Activated naive CD8-positive, alpha-beta T cell treated with anti-CD3 and anti-CD28 coated beads, Interleukin-2, amount 50 U/mL, for 16 hours (primary cell): ENCODE data around the gene CDK6.

Source experiments
- DNase-seq: peaks from one replicate; pipeline ENCODE4 v3.0.0-alpha.2; 2020; ENCODE audit warnings: low read depth, low spot score

Gene CDK6

DNA sequence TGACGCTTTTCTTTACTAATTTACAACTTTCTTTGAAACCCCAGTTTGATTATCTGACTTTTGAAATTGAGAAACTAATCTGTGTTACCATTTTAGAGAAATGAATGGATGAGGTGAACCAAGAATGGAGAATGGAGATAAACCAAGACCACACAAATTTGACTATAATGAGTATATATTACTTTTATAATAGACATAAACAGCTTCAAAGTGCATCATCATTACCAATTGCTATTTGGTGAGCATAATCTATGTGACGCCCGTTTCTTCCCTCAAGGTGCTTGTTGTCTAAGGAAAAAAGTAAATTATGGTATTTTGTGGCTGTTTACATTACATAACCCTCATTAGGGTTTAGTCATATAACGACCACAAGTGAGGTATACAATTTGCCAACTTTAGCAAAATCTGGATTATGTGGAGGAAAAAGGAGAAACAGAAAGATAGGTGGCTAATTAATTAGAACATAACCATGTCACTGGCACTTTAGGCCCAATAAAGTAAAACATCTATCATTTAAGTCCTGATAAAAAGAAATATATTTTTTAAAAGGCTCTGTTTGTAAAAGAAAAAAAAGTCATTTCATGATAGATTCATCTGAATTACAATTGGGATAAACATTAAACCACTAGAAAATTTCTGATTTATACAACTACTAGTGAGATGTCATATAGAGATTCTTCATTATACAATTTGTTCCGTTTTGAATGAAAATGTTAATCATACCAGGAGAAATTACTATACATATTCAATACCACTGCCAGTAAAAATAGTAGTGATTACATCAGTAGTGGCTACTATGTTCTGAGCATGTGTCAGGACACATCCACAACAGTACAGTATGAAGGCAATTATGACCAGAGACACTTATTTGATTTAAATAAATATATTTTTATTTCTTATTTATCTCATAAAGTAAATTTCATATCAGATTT, 128.0 kb downstream of the CDK6 start:
- no peak for DNase-seq

DNA sequence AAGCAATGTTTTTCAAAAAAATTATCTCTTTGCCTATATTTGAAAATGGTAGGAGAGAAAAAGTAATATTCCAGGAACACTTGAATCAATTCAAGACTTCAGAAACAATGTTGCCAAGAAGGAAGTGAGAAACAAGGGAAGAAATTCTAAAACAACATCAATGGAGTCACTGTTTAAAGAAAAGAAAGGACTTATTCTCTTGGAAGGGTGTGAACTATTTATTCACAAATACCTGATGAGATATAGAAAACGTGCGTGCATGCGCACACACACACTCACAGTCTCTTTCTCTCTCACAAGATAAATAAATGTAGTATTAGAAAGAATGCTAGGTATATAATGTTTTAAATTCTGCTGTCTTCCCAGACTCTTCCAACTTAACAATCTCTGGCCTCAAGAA, 128.9 kb downstream of the CDK6 start:
- no peak for DNase-seq

GRCh38 chr7:92706563-92706962, 129.8 kb downstream of the CDK6 start:
- DNase-seq: no peak

GRCh38 chr7:92705831-92706230, 130.5 kb downstream of the CDK6 start:
- no peak for DNase-seq

- no peak for DNase-seq
Observed at GRCh38 chr7:92704858-92705257, 131.5 kb downstream of the CDK6 start.

DNA sequence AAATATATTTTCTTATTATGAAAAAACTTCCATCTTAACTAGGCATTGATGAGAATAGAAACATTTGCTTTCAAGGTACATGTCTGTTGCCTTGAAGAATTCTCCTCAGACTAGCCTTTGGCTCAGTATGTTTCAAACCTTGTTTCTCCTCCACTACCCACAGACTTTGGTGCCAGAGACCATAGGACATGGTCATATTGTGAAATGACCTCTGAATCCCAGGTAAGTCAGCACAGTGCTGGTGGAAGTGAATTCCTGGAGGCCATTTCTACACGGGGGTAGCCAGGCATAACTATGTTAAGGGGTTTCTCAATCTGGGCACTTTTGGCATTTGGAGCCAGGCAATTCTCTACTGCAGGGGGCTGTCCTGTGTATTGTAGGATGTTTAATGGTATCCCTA, 133.8 kb downstream of the CDK6 start:
- DNase-seq: no peak

GRCh38 chr7:92699966-92700514, 136.3 kb downstream of the CDK6 start:
- DNase-seq: no peak

GRCh38 chr7:92699560-92699959, 136.8 kb downstream of the CDK6 start:
- DNase-seq: no peak

- no peak for DNase-seq
Observed at GRCh38 chr7:92698237-92698841, 138.0 kb downstream of the CDK6 start.

DNA sequence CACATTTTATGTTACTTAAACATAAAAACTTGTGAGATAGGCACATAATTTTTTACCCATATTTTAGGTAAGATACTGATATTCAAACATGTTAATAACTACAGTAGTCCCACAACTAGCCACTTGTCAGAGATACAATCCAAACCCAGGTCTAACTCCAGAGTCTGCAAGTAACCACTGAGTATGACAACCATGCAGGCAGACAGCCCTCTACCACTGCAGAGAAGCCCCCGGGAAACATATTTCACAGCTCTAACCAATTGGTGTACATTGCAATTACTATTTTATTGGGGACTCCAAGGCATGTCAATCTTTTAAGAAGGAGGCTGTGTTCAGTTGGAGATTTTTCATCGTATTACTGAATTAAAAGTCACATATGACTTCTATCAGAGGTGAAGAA, 139.0 kb downstream of the CDK6 start:
- no peak for DNase-seq

DNA sequence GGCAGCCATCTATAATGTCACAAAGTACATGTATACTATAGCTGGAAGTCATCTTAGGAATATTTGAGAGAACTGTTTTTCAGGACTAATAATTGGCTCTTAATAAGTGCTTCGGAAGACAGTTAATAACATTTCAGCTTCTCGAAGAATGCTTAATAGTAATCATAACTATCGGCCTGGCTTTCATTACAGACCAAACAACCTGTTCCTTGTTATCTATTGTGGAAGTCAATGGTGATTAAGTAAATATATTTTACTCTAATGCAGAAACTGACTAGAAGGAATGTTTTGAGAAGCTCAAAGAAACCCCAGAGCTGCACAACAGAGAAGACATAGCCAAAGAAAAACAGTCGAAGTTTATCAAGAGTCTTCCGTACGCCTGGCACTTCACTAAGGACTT, 139.4 kb downstream of the CDK6 start:
- DNase-seq: no peak

- no peak for DNase-seq
Observed at GRCh38 chr7:92696584-92696983, 139.8 kb downstream of the CDK6 start.

- DNase-seq: no peak
Observed at GRCh38 chr7:92695308-92696261, 140.8 kb downstream of the CDK6 start.

DNA sequence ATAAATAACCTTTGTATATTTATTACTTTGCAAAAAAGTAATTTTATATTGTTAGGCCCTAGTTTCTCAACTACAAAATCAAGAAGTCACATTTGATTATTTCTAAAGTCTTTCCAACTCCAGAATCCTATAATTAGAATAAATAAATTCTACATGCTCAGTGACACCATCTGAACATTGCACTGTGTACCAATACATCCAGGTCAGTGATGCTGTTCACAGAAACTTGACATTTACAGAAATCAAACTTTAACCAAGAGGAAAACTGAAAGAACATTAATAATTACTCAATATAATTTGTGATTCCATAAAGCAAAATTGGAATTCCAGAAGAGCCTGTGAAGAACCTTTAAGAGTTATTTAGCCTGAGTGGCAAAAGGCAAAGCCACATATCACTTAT, 142.2 kb downstream of the CDK6 start:
- no peak for DNase-seq

DNA sequence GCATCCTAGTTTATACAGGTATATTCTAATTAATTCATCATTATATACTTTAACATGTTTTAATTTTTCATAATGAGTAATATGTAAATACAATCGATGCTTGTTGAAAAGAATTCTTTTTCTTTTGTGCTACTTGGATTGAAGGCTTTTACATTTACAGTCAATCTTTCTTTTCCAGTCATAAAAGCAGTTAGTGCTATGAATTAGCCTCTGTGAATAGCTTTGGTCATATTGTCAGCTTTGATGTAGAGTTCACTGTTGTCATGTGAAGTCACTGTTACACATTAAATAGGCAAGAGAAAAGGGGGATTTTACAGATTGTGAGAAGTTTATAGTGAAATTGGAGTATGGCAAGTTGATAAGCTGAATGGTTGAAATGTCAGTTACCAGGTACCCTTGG, 142.9 kb downstream of the CDK6 start:
- DNase-seq: no peak

DNA sequence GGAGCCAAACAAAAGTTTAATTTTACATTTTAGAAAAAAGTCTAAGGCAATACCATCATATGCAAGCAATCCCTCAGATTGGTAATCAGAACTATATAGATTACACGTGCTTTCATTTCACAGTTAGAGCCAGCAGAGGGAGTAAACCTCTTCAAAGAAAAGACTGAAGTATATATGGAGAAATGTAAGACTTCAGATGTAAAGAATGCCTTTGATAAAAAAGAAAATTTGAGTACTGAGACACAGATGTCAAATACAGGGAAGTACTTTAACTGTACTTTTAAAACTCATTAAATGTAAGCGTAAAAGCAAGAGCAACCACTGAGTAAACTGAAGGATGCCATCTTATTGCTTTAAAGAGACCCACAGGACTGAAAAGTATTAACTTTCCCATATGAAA, 144.8 kb downstream of the CDK6 start:
- DNase-seq: no peak

DNA sequence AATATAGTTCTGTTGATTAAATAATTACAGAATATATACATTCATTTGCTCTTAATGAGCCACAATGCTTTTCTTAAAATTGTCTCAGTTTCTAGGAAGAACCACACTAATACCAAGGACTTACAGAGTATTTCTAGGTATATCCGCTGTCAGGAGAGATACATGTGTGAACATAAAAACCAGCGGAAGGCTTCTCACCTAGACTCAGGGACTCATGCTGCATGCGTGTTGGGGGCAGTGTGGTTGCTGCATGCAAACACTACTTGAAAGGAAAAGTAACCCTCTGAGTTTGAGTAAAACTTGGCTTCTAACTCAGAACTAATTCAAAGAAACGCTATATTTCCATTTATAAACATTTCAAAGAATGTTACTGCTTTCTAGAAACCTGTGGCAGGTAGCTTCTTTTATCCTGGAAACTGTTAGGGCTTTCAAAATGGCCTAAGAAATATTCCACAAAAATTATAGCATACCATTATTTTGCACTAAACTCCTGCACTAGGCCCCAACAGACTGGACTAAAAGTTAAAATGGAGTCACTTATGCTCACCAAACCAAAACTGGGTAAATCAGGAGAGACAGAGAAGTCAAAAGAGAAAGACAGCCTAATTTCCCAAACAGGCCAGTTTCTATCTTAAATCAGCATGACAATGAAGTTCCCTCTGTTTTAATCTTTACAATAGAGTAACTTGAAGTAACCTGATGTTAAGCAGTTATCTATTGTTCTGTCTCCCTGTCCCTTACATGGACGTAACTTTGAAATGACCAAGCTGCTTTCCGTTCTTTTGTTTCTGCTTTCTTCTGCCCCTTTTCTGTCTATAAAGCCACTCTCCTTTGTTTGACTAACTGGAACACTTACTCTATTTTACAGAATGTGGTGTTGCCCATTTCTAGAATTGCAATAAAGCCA, 151.0 kb downstream of the CDK6 start:
- peak; percentile 40 for DNase-seq

- no peak for DNase-seq
Observed at GRCh38 chr7:92684274-92684673, 152.1 kb downstream of the CDK6 start.

- DNase-seq: no peak
Observed at GRCh38 chr7:92682903-92683539, 153.4 kb downstream of the CDK6 start.

- no peak for DNase-seq
Observed at GRCh38 chr7:92682330-92682729, 154.0 kb downstream of the CDK6 start.
